VCaP (cell line): Measurements from ENCODE around the gene GPRIN3.

Experiments
- H3K27ac ChIP-seq: fragments of 450-650 bp; 2 replicates; pipeline ENCODE4 v1.5.1; 2017
- CTCF ChIP-seq: fragments of 450-650 bp; conservative IDR thresholded peaks from 2 replicates; pipeline ENCODE4 v1.5.1; 2017; ENCODE audit warnings: mild to moderate bottlenecking, moderate library complexity

Gene GPRIN3

GRCh38 chr4:89303814-89304388 lies 3.7 kb downstream of the GPRIN3 start:
- no peak overlapping the region for H3K27ac ChIP-seq
- TF ChIP-seq CTCF, result no peak

- no peak for TF ChIP-seq CTCF
- no peak overlapping the region for H3K27ac ChIP-seq
Measured at GRCh38 chr4:89303177-89303576, 4.4 kb downstream of the GPRIN3 start.

GRCh38 chr4:89301902-89302301 lies 5.7 kb downstream of the GPRIN3 start:
- TF ChIP-seq CTCF, result no peak
- H3K27ac ChIP-seq, result no peak overlapping the region

GRCh38 chr4:89301003-89301402 lies 6.6 kb downstream of the GPRIN3 start:
- no peak overlapping the region for H3K27ac ChIP-seq
- TF ChIP-seq CTCF, result no peak

GRCh38 chr4:89300499-89300898 lies 7.1 kb downstream of the GPRIN3 start:
- no peak overlapping the region for H3K27ac ChIP-seq
- TF ChIP-seq CTCF, result no peak

- no peak overlapping the region for H3K27ac ChIP-seq
Measured at GRCh38 chr4:89300060-89300459, 7.5 kb downstream of the GPRIN3 start.

GRCh38 chr4:89299153-89299791 lies 8.3 kb downstream of the GPRIN3 start:
- no peak for TF ChIP-seq CTCF
- no peak overlapping the region for H3K27ac ChIP-seq

More at GRCh38 chr4:89300060-89300459, 7.5 kb downstream of the GPRIN3 start:
- no peak for TF ChIP-seq CTCF
